ENCODE results near the gene TM9SF1. TPM values are rescaled to one million over a fixed set of nuclear protein-coding genes. Genes with fewer than 3 reads are reported as not detected.

Gene TM9SF1
- total and polyA plus RNA-seq, 2 donors (not counting 1 experiment from before 2014, with no cell fraction given), result 7.6 to 24.5 TPM

DNA sequence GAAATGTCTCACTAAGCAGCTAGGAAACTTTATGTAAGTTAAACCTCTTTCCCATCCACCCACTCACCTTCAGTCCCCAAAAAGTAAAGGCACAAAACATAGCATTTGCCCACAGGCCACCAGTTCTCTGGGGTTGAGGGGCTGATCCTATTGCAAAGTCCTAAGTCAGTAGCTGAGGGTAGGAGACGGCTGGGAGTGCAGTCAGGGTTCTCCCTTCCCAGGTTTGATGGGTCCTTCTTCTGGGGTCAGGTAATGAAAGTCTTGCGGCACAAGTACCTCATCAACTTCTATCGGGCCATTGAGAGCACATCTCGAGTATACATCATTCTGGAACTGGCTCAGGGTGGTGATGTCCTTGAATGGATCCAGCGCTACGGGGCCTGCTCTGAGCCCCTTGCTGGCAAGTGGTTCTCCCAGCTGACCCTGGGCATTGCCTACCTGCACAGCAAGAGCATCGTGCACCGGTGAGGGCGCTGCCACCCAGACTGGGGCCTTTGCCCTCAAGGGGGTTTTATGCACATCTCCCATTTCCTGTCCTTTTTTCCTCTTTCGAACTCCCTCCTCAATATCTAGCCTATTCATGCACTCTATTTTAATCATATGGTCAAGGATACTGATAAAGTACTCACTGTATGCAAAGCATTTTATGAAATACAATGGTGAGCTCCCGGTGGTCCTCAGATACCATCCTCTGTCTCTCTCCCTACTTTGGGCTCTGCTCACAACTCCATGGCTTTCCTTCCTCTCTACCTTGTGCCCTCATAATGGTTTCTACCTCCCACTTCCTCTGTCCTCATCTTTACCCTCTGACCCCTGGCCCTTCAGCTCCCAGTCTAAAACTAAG is 11.2 kb upstream of the TM9SF1 start:
- no peaks in the 10 kb centered on the region for H3K27me3 Mint-ChIP-seq
- H3K4me1 Mint-ChIP-seq, result peaks cover 23% of the 10 kb centered on the region
- peak overlapping the region; percentile 2 for H3K4me3 Mint-ChIP-seq
- no peak for TF ChIP-seq EZH2 (IDR thresholded peaks at IDR 0.05; ENCODE audit: borderline replicate concordance, insufficient read depth, low read depth, low read length, poor library complexity, severe bottlenecking)
- TF ChIP-seq, protein P1, sequence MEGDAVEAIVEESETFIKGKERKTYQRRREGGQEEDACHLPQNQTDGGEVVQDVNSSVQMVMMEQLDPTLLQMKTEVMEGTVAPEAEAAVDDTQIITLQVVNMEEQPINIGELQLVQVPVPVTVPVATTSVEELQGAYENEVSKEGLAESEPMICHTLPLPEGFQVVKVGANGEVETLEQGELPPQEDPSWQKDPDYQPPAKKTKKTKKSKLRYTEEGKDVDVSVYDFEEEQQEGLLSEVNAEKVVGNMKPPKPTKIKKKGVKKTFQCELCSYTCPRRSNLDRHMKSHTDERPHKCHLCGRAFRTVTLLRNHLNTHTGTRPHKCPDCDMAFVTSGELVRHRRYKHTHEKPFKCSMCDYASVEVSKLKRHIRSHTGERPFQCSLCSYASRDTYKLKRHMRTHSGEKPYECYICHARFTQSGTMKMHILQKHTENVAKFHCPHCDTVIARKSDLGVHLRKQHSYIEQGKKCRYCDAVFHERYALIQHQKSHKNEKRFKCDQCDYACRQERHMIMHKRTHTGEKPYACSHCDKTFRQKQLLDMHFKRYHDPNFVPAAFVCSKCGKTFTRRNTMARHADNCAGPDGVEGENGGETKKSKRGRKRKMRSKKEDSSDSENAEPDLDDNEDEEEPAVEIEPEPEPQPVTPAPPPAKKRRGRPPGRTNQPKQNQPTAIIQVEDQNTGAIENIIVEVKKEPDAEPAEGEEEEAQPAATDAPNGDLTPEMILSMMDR (IDR thresholded peaks at IDR 0.05), result no peak
- no peak overlapping the region for H3K9ac ChIP-seq (ENCODE audit: low read length)
- peaks cover 13 to 14% of the 10 kb centered on the region in 2 donors for H3K4me1 ChIP-seq (ENCODE audit: control insufficient read depth in 2 of 2, insufficient read depth in 2 of 2, low read length in 2 of 2)
- H3K27ac ChIP-seq (ENCODE audit: low read length in 2 of 2), result peak overlapping the region; percentile 20 to 48
- no peak overlapping the region for H2AFZ ChIP-seq (ENCODE audit: insufficient read depth, low read depth, low read length, poor library complexity, severe bottlenecking)
- H3K4me2 ChIP-seq (replicated peaks; ENCODE audit: low read depth, low read length, poor library complexity, severe bottlenecking), result no peak overlapping the region
- ChIA-PET POLR2A (interaction anchor here (1.3 to 1.4 kb wide), 2 partner anchors 10 to 11 kb away, joined by 3 read pairs; partner anchors contain the start of gene TM9SF1), CTCF (interaction anchor here (0.6 to 2.5 kb wide), 4 partner anchors 11 to 116 kb away, joined by 3 to 9 read pairs (median 4); partner anchors contain the start of genes TINF2 and TM9SF1)
- DNase-seq (no peak), ATAC-seq (ENCODE audit: low read depth) (no peak)
- peaks cover 4 to 68% of the 10 kb centered on the region in 2 experiments for H3K36me3 ChIP-seq (replicated peaks in 1 of 2; ENCODE audit: control extremely low read depth in 1 of 2, control insufficient read depth in 1 of 2, extremely low read depth in 1 of 2, insufficient read depth in 2 of 2, low read length in 1 of 2)
- intact Hi-C loops (cut with micrococcal nuclease), result no loop called here
- H3K9me3 Mint-ChIP-seq (ENCODE audit: insufficient read depth), result no peaks in the 10 kb centered on the region
- H3K9me3 ChIP-seq (ENCODE audit: control extremely low read depth in 1 of 3, control insufficient read depth in 2 of 3, insufficient read depth in 1 of 3, low read length in 2 of 3), result no peaks in the 10 kb centered on the region
- H3K27ac Mint-ChIP-seq, result peak overlapping the region; percentile 82
- peaks cover 74% of the 10 kb centered on the region for H3K79me2 ChIP-seq (ENCODE audit: control insufficient read depth, insufficient read depth, low read length)
- H3K27me3 ChIP-seq (replicated peaks in 1 of 4; ENCODE audit: control extremely low read depth in 1 of 4, control insufficient read depth in 3 of 4, insufficient read depth in 4 of 4, low read length in 3 of 4), result no peaks in the 10 kb centered on the region
- H4K20me1 ChIP-seq (ENCODE audit: control insufficient read depth, insufficient read depth, low read length, poor library complexity, severe bottlenecking), result peaks cover 16% of the 10 kb centered on the region
- H3K4me3 ChIP-seq (ENCODE audit: control extremely low read depth in 1 of 5, extremely low read depth in 1 of 5, insufficient read depth in 1 of 5, low read depth in 2 of 5, low read length in 4 of 5), result no peak overlapping the region
- 100% methylated on average over 9 of the region's 11 CpGs for WGBS (ENCODE audit: insufficient coverage)
